Endodermal cell (in vitro differentiated cells): ENCODE data around the gene KIAA1328. TPM values are rescaled to one million over a fixed set of nuclear protein-coding genes. Genes with fewer than 3 reads are reported as not detected.

ENCODE experiments used
- DNase-seq: peaks from one replicate; pipeline ENCODE4 v3.0.0-alpha.2; 2017
- H3K27ac ChIP-seq: 2 replicates; pipeline ENCODE4 v1.5.1; 2013; ENCODE audit warnings: mild to moderate bottlenecking, low read depth, low read length, moderate library complexity
- H3K27me3 ChIP-seq: 2 replicates; pipeline ENCODE4 v1.6.1; 2013; ENCODE audit warnings: mild to moderate bottlenecking, low read length, moderate library complexity; ENCODE audit not compliant: insufficient read depth, control insufficient read depth, poor library complexity, severe bottlenecking
- H3K36me3 ChIP-seq: 2 replicates; pipeline ENCODE4 v1.7.0; 2013; ENCODE audit warnings: mild to moderate bottlenecking, low read length, moderate library complexity; ENCODE audit not compliant: control insufficient read depth, insufficient read depth
- H3K4me1 ChIP-seq: one replicate; pipeline ENCODE4 v1.7.0; 2013; ENCODE audit warnings: low read length; ENCODE audit not compliant: control insufficient read depth, insufficient read depth
- H3K4me3 ChIP-seq: 2 replicates; pipeline ENCODE4 v1.5.1; 2013; ENCODE audit warnings: mild to moderate bottlenecking, low read length, moderate library complexity
- H3K9ac ChIP-seq: 2 replicates; pipeline ENCODE4 v1.6.1; 2013; ENCODE audit warnings: mild to moderate bottlenecking, low read length, moderate library complexity; ENCODE audit not compliant: poor library complexity, severe bottlenecking; ENCODE audit errors: extremely low read depth
- H3K9me3 ChIP-seq: 2 replicates; pipeline ENCODE4 v1.6.1; 2013; ENCODE audit warnings: mild to moderate bottlenecking, low read length, moderate library complexity; ENCODE audit not compliant: control insufficient read depth
- H3K27ac Mint-ChIP-seq: 2 replicates; pipeline ENCODE4 v1.8.0; 2020; ENCODE audit warnings: mixed read lengths
- H3K27me3 Mint-ChIP-seq: 2 replicates; pipeline ENCODE4 v1.8.0; 2021; ENCODE audit warnings: mild to moderate bottlenecking, mixed read lengths; ENCODE audit not compliant: insufficient read depth
- H3K36me3 Mint-ChIP-seq: 2 replicates; pipeline ENCODE4 v1.8.0; 2020; ENCODE audit warnings: low read depth, mixed read lengths
- H3K4me1 Mint-ChIP-seq: 2 replicates; pipeline ENCODE4 v1.8.0; 2020; ENCODE audit warnings: mixed read lengths
- H3K4me3 Mint-ChIP-seq: 2 replicates; pipeline ENCODE4 v1.8.0; 2020; ENCODE audit warnings: mild to moderate bottlenecking, moderate library complexity, mixed read lengths
- H3K9me3 Mint-ChIP-seq: 2 replicates; pipeline ENCODE4 v1.8.0; 2020; ENCODE audit warnings: mild to moderate bottlenecking, mixed read lengths
- CTCF ChIP-seq: fragments of 200-600 bp; sonication (generic); conservative IDR thresholded peaks from 2 replicates; pipeline ENCODE4 v1.5.0; 2021; ENCODE audit warnings: antibody characterized with exemption, mild to moderate bottlenecking
- WGBS, 2 experiments: methylation state at CpG; one replicate each; pipeline versions ENCODE4 v1.1.5 to v1.1.7; 2013; ENCODE audit warnings: missing lambda C conversion rate in 2 of 2, mixed read lengths in 1 of 2; ENCODE audit not compliant: insufficient coverage in 1 of 2, insufficient read length in 1 of 2; 5-methylcytosine and 5-hydroxymethylcytosine counted together
- total RNA-seq, 2 donors: library from RNA; stranded (reverse); fragmentation: NEBNext Ultra II Directional in 1 of 2; extraction: Animal tissue kit (Norgen Biotek cat#: 25700) in 1 of 2; gene quantifications; 2 replicates in 1 of 2; 3 replicates in 1 of 2; pipeline ENCODE4 v1.2.1, GENCODE V29; 2021

Gene KIAA1328
- total RNA-seq, 2 donors from 2014 or later = 7.6 to 8.4 TPM

- no peak overlapping the region for H3K27ac ChIP-seq
- H3K27ac Mint-ChIP-seq = peak overlapping the region; percentile 48
- peak; percentile 23 for TF ChIP-seq CTCF
These were observed 256.4 kb downstream of the KIAA1328 start for GRCh38 chr18:37085362-37085761.

GRCh38 chr18:37107748-37108522 lies 279.0 kb downstream of the KIAA1328 start:
- Histone ChIP-seq H3K27me3 (no peaks in the 10 kb centered on the region), H3K4me3 (no peak overlapping the region), H3K9ac (no peak overlapping the region), H3K36me3 (no peaks in the 10 kb centered on the region), H3K27ac (no peak overlapping the region), H3K4me1 (no peaks in the 10 kb centered on the region), H3K9me3 (peaks cover 21% of the 10 kb centered on the region)
- Mint-ChIP-seq H3K36me3 (no peaks in the 10 kb centered on the region), H3K4me1 (no peaks in the 10 kb centered on the region), H3K27me3 (no peaks in the 10 kb centered on the region), H3K4me3 (no peak overlapping the region), H3K27ac (no peak overlapping the region), H3K9me3 (peaks cover 26% of the 10 kb centered on the region)
- TF ChIP-seq CTCF = no peak
- 93 to 97% methylated on average over 4 of the region's 5 CpGs for WGBS, 2 experiments
- DNase-seq = no peak

More at GRCh38 chr18:37085362-37085761, 256.4 kb downstream of the KIAA1328 start:
- DNase-seq = no peak
- no peak overlapping the region for H3K4me3 Mint-ChIP-seq
- H3K27me3 Mint-ChIP-seq = no peaks in the 10 kb centered on the region
- no peaks in the 10 kb centered on the region for H3K9me3 ChIP-seq
- H3K9me3 Mint-ChIP-seq = no peaks in the 10 kb centered on the region
- WGBS, 2 experiments = 88% methylated on average over 2 of the region's 2 CpGs; no CpG with 5 or more reads in 1 of the 2 experiments
- peaks cover 2% of the 10 kb centered on the region for H3K36me3 Mint-ChIP-seq
- H3K4me3 ChIP-seq = no peak overlapping the region
- H3K27me3 ChIP-seq = no peaks in the 10 kb centered on the region
- peaks cover 12% of the 10 kb centered on the region for H3K4me1 Mint-ChIP-seq
- H3K36me3 ChIP-seq = no peaks in the 10 kb centered on the region
- no peak overlapping the region for H3K9ac ChIP-seq
- no peaks in the 10 kb centered on the region for H3K4me1 ChIP-seq

GRCh38 chr18:37122877-37123276 lies 293.9 kb downstream of the KIAA1328 start:
- no peak overlapping the region for H3K27ac ChIP-seq
- no peaks in the 10 kb centered on the region for H3K4me1 ChIP-seq
- DNase-seq = no peak
- H3K4me3 Mint-ChIP-seq = no peak overlapping the region
- H3K9me3 Mint-ChIP-seq = peaks cover 2% of the 10 kb centered on the region
- peaks cover 4% of the 10 kb centered on the region for H3K4me1 Mint-ChIP-seq
- peaks cover 7% of the 10 kb centered on the region for H3K9me3 ChIP-seq
- no peaks in the 10 kb centered on the region for H3K36me3 Mint-ChIP-seq
- no peak for TF ChIP-seq CTCF
- H3K27me3 ChIP-seq = no peaks in the 10 kb centered on the region
- H3K4me3 ChIP-seq = peak overlapping the region; percentile 4
- H3K27me3 Mint-ChIP-seq = no peaks in the 10 kb centered on the region
- no peak overlapping the region for H3K27ac Mint-ChIP-seq
- no peaks in the 10 kb centered on the region for H3K36me3 ChIP-seq
- H3K9ac ChIP-seq = no peak overlapping the region
